ENCODE data around the gene HNMT.
A peak's percentile ranks its signal among the peaks of the same experiment; 100 is the strongest.
"Not testable (repeated sequence)": the region's sequence is repeated elsewhere in the genome, so short reads cannot be mapped to it uniquely, and the experiment has no call there.

HNMT gene

GRCh38 chr2:137947032-137947727, 17.1 kb upstream of the HNMT start:
- no peak for DNase-seq

GRCh38 chr2:137947728-137948336, 16.4 kb upstream of the HNMT start:
- DNase-seq: peak; percentile 61

GRCh38 chr2:137948894-137949293, 15.4 kb upstream of the HNMT start:
- no peak for DNase-seq

GRCh38 chr2:137950238-137950637, 14.0 kb upstream of the HNMT start:
- no peak for DNase-seq

GRCh38 chr2:137951586-137951985, 12.7 kb upstream of the HNMT start:
- DNase-seq: no peak

GRCh38 chr2:137952586-137953129, 11.6 kb upstream of the HNMT start:
- DNase-seq: no peak

GRCh38 chr2:137955536-137955935, 8.7 kb upstream of the HNMT start:
- no peak for DNase-seq

DNA sequence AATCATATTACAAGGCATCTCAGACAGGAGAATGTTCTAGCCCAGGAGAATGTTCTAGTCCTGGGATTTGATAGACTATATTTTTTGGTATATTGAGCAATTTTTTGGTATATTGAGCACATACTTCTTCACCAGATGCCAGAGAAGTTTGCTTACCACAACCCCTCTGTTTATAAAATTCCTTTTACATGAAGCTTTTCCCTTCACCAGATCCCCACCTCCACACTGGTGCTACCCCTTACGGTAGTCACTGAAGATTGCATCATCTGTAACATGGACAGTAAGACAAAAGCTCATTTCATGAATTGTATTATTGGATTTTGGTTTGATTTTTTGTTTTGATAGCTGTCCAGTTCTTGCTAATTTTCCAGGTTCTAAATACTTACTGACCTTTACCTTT, 7.2 kb upstream of the HNMT start:
- no peak for DNase-seq

DNA sequence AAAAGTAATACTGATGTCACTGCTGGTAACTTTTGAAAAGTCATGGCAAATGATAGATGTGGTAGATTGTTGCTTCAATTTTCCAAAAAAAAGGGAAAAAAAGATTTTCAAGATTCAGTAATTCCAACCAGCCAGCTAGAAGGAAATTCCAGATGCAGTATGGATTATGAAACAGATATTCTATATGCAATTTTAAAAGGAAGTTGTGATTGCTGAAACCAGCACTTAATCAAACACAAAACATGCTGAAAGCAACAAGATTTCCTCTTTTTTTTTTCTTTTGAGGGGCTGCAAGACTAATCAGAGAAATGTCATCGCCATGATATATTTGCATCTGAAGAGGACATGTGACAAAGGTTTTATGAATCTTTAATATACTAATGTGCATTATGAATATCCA, 5.1 kb upstream of the HNMT start:
- no peak for DNase-seq

DNA sequence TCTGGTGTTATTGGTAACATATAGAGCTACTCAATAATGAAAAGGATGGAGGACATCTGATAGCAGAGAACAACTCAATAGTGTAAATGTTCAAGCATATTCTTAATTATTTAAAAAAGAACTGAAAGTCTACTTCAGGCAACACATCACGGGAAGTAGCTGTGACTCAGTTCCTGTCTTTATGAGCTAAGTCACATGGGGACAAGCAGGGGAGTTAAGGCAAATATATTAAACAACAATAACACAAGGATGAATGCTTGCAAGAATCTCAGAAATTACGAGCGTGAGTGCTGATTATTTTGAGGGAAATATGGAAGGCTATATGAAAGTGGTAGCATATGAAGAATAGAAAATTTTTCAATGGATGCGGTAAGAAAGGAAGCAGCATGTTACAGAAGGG, 4.0 kb upstream of the HNMT start:
- DNase-seq: no peak

GRCh38 chr2:137961602-137962001, 2.7 kb upstream of the HNMT start:
- no peak for DNase-seq

DNA sequence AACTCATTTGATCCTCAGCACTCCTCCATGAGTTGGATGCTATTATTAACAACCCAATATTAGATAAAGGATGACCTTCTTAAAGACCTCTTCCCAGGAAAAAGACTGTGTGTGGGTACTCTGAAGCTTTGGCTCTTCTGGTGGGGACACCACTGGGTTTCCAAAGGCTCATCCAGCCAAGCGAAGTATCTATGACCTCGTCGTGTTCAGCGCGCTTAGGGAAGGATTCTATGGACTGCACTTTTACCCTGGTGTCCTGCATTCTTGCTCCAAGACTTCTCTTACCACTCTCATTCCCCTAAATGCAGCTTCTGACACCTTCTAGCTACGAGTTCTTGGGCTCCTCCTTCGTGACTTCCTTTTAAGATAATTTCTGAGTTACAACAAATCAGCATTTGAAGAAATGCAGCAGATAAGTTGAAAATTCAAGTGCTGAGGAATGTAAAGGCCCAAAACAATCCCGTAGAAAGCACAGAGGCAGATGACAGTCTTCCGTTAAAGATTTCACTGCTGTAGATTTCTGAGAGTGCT, 673 bp upstream of the HNMT start:
- DNase-seq: no peak

DNA sequence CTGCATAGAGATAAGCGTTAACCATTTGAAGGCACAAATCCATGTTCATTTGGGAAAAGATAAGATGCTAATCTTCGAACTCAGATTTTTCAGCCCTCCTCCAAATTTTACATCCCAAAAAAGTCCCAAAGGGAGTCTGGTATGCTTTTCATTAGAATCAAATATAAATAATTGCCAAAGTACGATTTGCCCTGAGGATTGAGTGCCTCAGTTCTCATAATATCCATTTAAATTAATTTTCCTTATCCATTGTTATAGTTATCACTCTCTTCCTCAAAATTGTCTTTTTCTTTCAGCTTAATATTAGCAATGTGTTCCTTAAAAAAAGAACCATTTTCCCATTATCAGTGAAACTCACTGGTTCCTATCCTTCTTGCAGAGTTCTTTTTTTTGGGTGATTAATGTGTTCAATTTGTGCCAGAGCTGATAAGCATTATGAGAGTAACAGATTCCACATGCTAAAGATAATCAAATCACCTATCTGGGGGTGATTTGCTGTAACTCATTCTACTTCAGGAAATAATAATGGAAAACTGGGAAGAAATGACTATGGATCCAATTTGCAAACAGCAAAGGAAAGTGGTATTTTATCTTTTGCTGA, 686 bp downstream of the HNMT start:
- DNase-seq: no peak

DNA sequence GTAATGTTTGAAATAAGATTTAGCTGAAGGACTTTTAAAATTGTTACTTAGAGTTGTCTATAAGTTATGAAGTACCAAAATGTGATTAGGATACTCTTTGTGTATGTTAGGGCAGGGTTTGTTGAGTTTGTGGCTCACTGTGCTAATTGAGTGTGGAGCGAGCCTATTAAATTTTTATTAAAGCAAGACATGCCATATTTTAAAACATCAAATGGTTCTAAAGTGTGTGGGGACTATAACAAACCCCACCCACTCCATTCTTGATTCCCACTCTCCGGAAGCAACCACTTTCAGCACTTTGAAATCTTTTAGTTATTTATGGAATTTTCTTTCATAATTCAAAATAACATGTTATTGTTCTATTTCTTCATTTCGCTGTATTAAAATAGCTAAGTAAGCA, 1.8 kb downstream of the HNMT start:
- no peak for DNase-seq

DNA sequence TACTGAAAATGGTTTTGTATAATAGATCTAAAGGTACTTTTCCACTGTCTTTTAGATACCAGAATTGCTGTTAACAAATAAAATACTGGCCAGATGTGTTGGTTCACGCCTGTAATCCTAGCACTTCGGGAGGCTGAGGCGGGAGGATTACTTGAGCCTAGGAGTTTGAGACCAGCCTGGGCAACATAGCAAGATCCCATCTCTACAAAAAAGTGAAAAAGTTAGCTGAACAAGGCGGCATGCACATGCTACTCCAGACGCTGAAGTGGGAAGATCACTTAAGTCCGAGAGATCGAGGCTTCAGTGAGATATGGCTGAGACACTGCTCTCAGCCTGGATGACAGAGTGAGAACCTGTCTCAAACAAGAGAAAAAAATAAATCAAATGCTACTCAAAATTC, 2.8 kb downstream of the HNMT start:
- no peak for DNase-seq

- no peak for DNase-seq
Measured at GRCh38 chr2:137968477-137969417, 4.5 kb downstream of the HNMT start.

DNA sequence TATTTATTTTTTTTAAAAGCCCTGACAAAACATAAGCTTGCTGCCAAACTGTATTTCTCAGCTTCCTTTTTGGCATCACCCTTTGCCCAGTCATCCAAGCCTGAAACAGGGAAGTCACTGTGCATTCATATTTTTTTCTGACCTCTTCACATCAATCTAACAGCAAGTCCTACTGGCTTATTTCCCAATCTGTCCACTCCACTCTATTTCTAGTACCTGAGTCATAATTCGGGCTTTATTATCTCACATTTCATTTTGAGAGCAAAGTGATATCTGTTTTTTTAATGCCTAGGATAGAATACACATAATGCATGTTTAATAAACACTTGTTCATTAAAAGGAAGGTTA, 5.1 kb downstream of the HNMT start:
- peak; percentile 29 for DNase-seq

DNA sequence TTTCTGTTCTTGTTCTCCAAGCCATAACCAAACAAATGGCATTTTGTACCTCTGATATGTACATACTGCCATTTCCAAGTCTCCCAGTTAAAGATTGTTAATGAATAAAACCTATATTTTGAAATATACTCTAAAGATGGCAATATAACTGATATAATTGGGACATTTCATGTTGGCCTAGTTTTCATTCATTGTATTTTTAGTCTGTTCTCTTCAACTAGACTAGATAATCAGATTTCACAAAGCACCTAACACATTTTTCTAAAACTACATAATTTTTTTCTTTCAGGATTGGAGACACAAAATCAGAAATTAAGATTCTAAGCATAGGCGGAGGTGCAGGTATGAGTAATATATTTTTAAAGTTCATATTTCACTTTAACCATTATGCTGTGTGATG, 5.6 kb downstream of the HNMT start:
- no peak for DNase-seq

DNA sequence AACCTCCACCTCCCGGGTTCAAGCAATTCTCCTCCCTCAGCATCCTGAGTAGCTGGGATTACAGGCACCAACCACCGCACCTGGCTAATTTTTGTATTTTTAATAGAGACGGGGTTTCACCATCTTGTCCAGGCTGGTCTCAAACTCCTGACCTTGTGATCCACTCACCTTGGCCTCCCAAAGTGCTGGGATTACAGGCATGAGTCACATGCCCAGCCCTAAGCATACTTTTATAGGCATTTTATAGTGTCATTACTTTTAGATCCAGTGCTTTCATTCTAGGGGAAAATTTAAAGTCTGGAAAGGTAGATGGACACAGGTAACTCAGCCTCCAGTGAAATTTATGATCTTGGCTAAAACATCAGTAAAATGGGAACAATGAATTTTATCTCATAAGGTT, 7.0 kb downstream of the HNMT start:
- DNase-seq: not testable (repeated sequence)

DNA sequence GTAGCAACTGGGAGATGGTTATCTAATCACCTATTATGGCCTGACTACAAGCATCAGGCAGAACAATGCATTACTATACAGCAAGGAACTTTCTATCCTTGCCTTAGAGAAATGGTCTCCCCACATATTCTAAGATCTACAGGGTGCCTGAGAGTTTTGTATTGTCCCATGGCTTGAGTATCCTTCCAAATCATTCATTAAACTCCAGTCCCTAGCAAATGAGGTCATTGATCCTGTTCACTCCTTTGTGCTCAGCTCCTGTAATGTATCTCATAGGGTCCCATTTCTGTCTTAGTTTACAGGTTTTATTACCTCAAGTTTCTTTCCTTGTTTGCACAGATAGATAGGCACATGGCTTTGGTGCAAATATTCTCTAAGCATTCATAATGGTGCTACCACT, 9.0 kb downstream of the HNMT start:
- no peak for DNase-seq

GRCh38 chr2:137975280-137976271, 11.3 kb downstream of the HNMT start:
- DNase-seq: peak; percentile 32

GRCh38 chr2:137976274-137976673, 12.0 kb downstream of the HNMT start:
- no peak for DNase-seq

Data from NCI-H345 (cell line).